K562 (cell line): ENCODE measurements around the gene PHKA1. TPM values are rescaled to one million over a fixed set of nuclear protein-coding genes. Genes with fewer than 3 reads are reported as not detected.

Source experiments
- ATAC-seq: fragments of 200-7000 bp; cut with Tn5 transposase; 3 replicates; pipeline ENCODE4 v1.9.1; 2020; ENCODE audit warnings: moderate library complexity
- BruUV-seq: library from RNA; stranded (reverse); fragments of 400-500 nt; replicated peaks from 2 replicates; lab custom pipeline; 2021; lab: Mats Ljungman, UMichigan
- CTCF ChIA-PET: fragments of 300-600 bp; formaldehyde crosslinking; extraction: SDS; loops from one replicate; lab custom pipeline; 2021; ENCODE audit warnings: low intra/inter-chr PET ratio; lab: Yijun Ruan, JAX
- POLR2A ChIA-PET: fragments of 300-600, 350-650 bp; sonication (Branson Sonifier 250); formaldehyde crosslinking; extraction: SDS; loops from one replicate; lab custom pipeline; 2021; ENCODE audit warnings: antibody characterized with exemption, inconsistent platforms; lab: Yijun Ruan, JAX
- DNase-seq, 4 experiments: peaks; one replicate each; pipeline versions ENCODE4 v3.0.0 to v3.0.0-alpha.2; 2011 to 2018; ENCODE audit warnings: low spot score in 3 of 4, mixed read lengths in 3 of 4; ENCODE audit errors: extremely low read depth in 1 of 4
- FAIRE-seq: peaks from 2 replicates; lab custom pipeline; 2011; peaks lifted over from hg19 to GRCh38; lab: Jason Lieb, UNC
- H2AFZ ChIP-seq: 2 replicates; pipeline ENCODE4 v1.6.0; 2011; ENCODE audit warnings: low read depth, low read length, control low read depth, inconsistent platforms
- H3K27ac ChIP-seq: fragments of 200-600 bp; 3 replicates; pipeline ENCODE4 v1.8.0; 2011; ENCODE audit warnings: low read depth, mild to moderate bottlenecking, control low read depth, inconsistent platforms, low read length, moderate library complexity, mixed read lengths; ENCODE audit errors: extremely low read depth
- H3K27me3 ChIP-seq, 2 experiments: fragments of 300-600 bp in 1 of 2; 2 replicates in 1 of 2; 3 replicates in 1 of 2; pipeline versions ENCODE4 v1.6.0 to v1.8.0; 2011; ENCODE audit warnings: inconsistent platforms in 2 of 2, low read length in 2 of 2, mild to moderate bottlenecking in 1 of 2, mixed read lengths in 1 of 2, moderate library complexity in 1 of 2; ENCODE audit not compliant: control insufficient read depth in 2 of 2, insufficient read depth in 2 of 2
- H3K36me3 ChIP-seq: fragments of 300-600 bp; 3 replicates; pipeline ENCODE4 v1.8.0; 2011; ENCODE audit warnings: mild to moderate bottlenecking, low read length, inconsistent platforms; ENCODE audit not compliant: control insufficient read depth, insufficient read depth
- H3K4me1 ChIP-seq, 2 experiments: fragments of 200-600 bp in 1 of 2; replicated peaks in 1 of 2; 2 replicates in 1 of 2; 3 replicates in 1 of 2; pipeline versions ENCODE4 v1.5.1 to v1.8.0; 2011; ENCODE audit warnings: inconsistent platforms in 2 of 2, low read length in 2 of 2, mild to moderate bottlenecking in 1 of 2, mixed read lengths in 1 of 2, moderate library complexity in 1 of 2; ENCODE audit not compliant: control insufficient read depth in 2 of 2, insufficient read depth in 2 of 2
- H3K4me2 ChIP-seq: 2 replicates; pipeline ENCODE4 v1.6.1; 2011; ENCODE audit warnings: low read length, control low read depth, inconsistent platforms, mixed read lengths; ENCODE audit not compliant: insufficient read depth
- H3K4me3 ChIP-seq: fragments of 200-600 bp; sonication (generic), shearing (Covaris generic); 2 replicates; pipeline ENCODE4 v1.5.1; 2016; ENCODE audit warnings: control low read depth, inconsistent platforms
- H3K79me2 ChIP-seq: fragments of 200-600 bp; 3 replicates; pipeline ENCODE4 v1.8.0; 2011; ENCODE audit warnings: low read length, inconsistent platforms; ENCODE audit not compliant: control insufficient read depth, insufficient read depth
- H3K9ac ChIP-seq, 2 experiments: 2 replicates each; pipeline versions ENCODE4 v1.6.0 to v1.6.1; 2011; ENCODE audit warnings: low read depth in 2 of 2, low read length in 2 of 2, control low read depth in 1 of 2, inconsistent platforms in 1 of 2, mild to moderate bottlenecking in 1 of 2, mixed read lengths in 1 of 2; ENCODE audit not compliant: insufficient read depth in 1 of 2
- H3K9me1 ChIP-seq: one replicate; pipeline ENCODE4 v1.6.0; 2011; ENCODE audit warnings: inconsistent platforms, mild to moderate bottlenecking, low read length, moderate library complexity; ENCODE audit not compliant: control insufficient read depth, insufficient read depth
- H3K9me3 ChIP-seq: replicated peaks from 2 replicates; pipeline ENCODE4 v1.5.1; 2011; ENCODE audit warnings: low read depth, low read length, inconsistent platforms; ENCODE audit not compliant: control insufficient read depth, insufficient read depth
- H4K20me1 ChIP-seq: replicated peaks from 2 replicates; pipeline ENCODE4 v1.6.1; 2011; ENCODE audit warnings: low read length, inconsistent platforms, mixed read lengths; ENCODE audit not compliant: control insufficient read depth, insufficient read depth
- DNMT1 ChIP-seq: fragments of 450-650 bp; IDR thresholded peaks from 2 replicates; pipeline ENCODE4 v1.6.1; 2016; ENCODE audit warnings: antibody characterized with exemption, mild to moderate bottlenecking
- GTF3C2 ChIP-seq: IDR thresholded peaks from 3 replicates; pipeline ENCODE4 v1.6.1; 2011; ENCODE audit warnings: borderline replicate concordance, mild to moderate bottlenecking, moderate library complexity; ENCODE audit not compliant: insufficient read length; ENCODE audit errors: extremely low read depth
- ILK ChIP-seq: fragments of 450-650 bp; IDR thresholded peaks from 2 replicates; pipeline ENCODE4 v1.6.1; 2016; ENCODE audit warnings: missing genetic modification characterization, low read depth, mild to moderate bottlenecking, missing compliant biosample characterization, moderate library complexity, borderline replicate concordance
- LEF1 ChIP-seq: fragments of 450-650 bp; IDR thresholded peaks from 2 replicates; pipeline ENCODE4 v1.6.1; 2016; ENCODE audit warnings: mild to moderate bottlenecking
- NEUROD1 ChIP-seq: fragments of 150-350 bp; IDR thresholded peaks from 2 replicates; pipeline ENCODE4 v1.6.1; 2014; ENCODE audit warnings: borderline replicate concordance, low read length, low read depth; ENCODE audit not compliant: partially characterized antibody
- ZBTB5 ChIP-seq: fragments of 450-650 bp; IDR thresholded peaks from 2 replicates; pipeline ENCODE4 v1.6.1; 2017; ENCODE audit warnings: antibody characterized with exemption
- ZBTB7A ChIP-seq: IDR thresholded peaks from 2 replicates; pipeline ENCODE4 v1.6.1; 2011; ENCODE audit warnings: low read depth, mild to moderate bottlenecking, low read length, moderate library complexity, borderline replicate concordance; ENCODE audit not compliant: control insufficient read depth
- WGBS: fragments of 100-300 bp; shearing (Covaris generic); methylation state at CpG from one replicate; pipeline ENCODE4 v1.1.6; 2016; ENCODE audit warnings: low coverage, mixed read lengths; ENCODE audit not compliant: insufficient coverage; ENCODE audit errors: missing lambda C conversion rate; 5-methylcytosine and 5-hydroxymethylcytosine counted together
- in situ Hi-C: fragments of 300-500 bp; cut with MboI; formaldehyde crosslinking; loops from 4 replicates; pipeline ENCODE4 v1.15.0; 2018; ENCODE audit warnings: inconsistent platforms, mixed read lengths
- intact Hi-C: fragments of 100-400 bp; cut with micrococcal nuclease; formaldehyde crosslinking; loops from 2 replicates; pipeline ENCODE4 v1.14.2; 2022
- polyA plus RNA-seq, 8 experiments: library from polyadenylated mRNA; depleted of rRNA in 4 of 8; stranded (reverse) in 5 of 8; unstranded in 3 of 8; fragments of >200 nt; fragmentation: Nextera tagmentation in 2 of 8; fragmentation: Illumina TruSeq in 1 of 8; extraction: Ambion mirVana in 2 of 8; extraction: Trizol in 1 of 8; gene quantifications; 2 replicates each; pipeline versions ENCODE4 v1.2.1 to v1.2.3, GENCODE V29; 2011 to 2014; ENCODE audit warnings: inconsistent platforms in 1 of 8, missing spikeins in 1 of 8
- total RNA-seq, 7 experiments: library from RNA; depleted of rRNA in 6 of 7; stranded (reverse); fragments of >200 nt in 6 of 7; fragmentation: Illumina TruSeq in 2 of 7; extraction: Trizol in 2 of 7; gene quantifications; 2 replicates each; pipeline versions ENCODE4 v1.2.1 to v1.2.3, GENCODE V29; 2011 to 2021; ENCODE audit warnings: low replicate concordance in 1 of 7
- TF ChIP-seq, protein P1 (sequence below), 2 experiments: fragments of 450-650 bp; IDR thresholded peaks; 2 replicates each; pipeline ENCODE4 v1.6.1; 2016; ENCODE audit warnings: mild to moderate bottlenecking in 2 of 2, borderline replicate concordance in 1 of 2, low read depth in 1 of 2, moderate library complexity in 1 of 2

Gene PHKA1
- total and polyA plus RNA-seq, 9 of the 15 experiments (the other 6 are each of a cell fraction or from before 2014, with no cell fraction given) = 2.4 to 9.6 (median 5.8) TPM

- Histone ChIP-seq H3K36me3 (no peaks in the 10 kb centered on the region), H3K9me1 (no peaks in the 10 kb centered on the region), H2AFZ (no peak overlapping the region), H3K4me3 (no peak overlapping the region), H3K27me3 (0 out of 5 replicates have a peak, but pooled peaks cover 0 to 2% of the 10 kb centered on the region in 2 experiments), H3K4me1 (no peaks in the 10 kb centered on the region), H4K20me1 (no peaks in the 10 kb centered on the region), H3K27ac (no peak overlapping the region), H3K4me2 (no peak overlapping the region), H3K9me3 (no peaks in the 10 kb centered on the region), H3K9ac (no peak overlapping the region), H3K79me2 (no peaks in the 10 kb centered on the region)
- ChIA-PET CTCF (no interaction called here), POLR2A (no interaction called here)
- FAIRE-seq (no peak), DNase-seq (no peak), ATAC-seq (no peak)
- no TSS peak for BruUV-seq
- WGBS = 18% methylated on average over 7 of the region's 7 CpGs
- in situ Hi-C loops (loop anchor here (25.0 kb wide), 1 partner anchor 234 kb away; no protein-coding TSS in a partner anchor), intact Hi-C loops (no loop called here)
- no peak for TF ChIP-seq ZBTB5
- TF ChIP-seq ILK (tag) = no peak
- TF ChIP-seq ZBTB7A = no peak
- TF ChIP-seq LEF1 = no peak
- TF ChIP-seq GTF3C2 = no peak
- TF ChIP-seq, protein P1, sequence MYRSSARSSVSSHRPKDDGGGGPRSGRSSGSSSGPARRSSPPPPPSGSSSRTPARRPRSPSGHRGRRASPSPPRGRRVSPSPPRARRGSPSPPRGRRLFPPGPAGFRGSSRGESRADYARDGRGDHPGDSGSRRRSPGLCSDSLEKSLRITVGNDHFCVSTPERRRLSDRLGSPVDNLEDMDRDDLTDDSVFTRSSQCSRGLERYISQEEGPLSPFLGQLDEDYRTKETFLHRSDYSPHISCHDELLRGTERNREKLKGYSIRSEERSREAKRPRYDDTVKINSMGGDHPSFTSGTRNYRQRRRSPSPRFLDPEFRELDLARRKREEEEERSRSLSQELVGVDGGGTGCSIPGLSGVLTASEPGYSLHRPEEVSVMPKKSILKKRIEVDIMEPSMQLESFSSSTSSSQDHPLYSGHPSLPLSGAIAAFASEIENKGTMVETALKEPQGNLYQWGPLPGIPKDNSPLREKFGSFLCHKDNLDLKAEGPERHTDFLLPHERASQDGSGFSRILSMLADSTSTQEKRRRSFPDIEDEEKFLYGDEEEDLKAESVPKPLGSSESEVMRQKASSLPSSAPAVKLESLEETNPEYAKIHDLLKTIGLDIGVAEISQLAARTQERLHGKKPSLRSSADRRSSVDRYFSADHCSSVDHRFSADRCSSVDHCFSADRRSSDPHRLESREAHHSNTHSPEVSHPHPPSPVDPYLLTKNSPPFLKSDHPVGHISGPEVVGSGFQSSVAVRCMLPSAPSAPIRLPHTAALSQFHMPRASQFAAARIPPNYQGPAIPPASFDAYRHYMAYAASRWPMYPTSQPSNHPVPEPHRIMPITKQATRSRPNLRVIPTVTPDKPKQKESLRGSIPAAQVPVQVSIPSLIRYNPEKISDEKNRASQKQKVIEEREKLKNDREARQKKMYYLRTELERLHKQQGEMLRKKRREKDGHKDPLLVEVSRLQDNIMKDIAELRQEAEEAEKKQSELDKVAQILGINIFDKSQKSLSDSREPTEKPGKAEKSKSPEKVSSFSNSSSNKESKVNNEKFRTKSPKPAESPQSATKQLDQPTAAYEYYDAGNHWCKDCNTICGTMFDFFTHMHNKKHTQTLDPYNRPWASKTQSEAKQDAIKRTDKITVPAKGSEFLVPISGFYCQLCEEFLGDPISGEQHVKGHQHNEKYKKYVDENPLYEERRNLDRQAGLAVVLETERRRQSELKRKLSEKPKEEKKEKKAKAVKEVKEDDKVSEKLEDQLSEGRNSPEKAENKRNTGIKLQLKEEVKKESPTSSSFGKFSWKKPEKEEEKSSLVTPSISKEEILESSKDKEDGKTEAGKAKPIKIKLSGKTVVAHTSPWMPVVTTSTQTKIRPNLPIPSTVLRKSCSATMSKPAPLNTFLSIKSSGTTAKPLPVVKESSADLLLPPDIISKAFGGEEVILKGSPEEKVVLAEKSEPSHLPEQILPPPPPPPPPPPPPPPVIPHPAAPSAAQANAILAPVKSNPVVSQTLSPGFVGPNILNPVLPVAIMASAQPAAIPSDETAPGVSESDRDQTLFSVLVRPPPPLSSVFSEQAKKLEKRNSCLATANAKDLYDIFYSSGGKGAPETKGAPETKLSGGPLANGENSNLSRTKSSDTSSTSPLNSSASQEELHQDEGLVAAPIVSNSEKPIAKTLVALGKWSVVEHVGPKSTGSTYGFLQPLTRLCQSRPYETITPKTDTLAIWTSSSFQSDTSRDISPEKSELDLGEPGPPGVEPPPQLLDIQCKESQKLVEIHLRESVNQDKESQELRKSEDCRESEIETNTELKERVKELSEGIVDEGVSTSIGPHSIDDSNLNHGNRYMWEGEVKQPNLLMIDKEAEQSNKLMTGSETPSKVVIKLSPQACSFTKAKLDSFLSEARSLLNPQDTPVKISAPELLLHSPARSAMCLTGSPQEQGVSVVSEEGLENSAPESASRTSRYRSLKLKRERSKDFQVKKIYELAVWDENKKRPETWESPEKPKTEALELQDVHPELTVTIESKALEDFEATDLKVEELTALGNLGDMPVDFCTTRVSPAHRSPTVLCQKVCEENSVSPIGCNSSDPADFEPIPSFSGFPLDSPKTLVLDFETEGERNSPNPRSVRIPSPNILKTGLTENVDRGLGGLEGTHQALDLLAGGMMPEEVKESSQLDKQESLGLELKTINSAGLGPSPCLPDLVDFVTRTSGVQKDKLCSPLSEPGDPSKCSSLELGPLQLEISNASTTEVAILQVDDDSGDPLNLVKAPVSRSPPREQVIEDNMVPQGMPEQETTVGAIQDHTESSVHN (IDR thresholded peaks at IDR 0.05; ENCODE audit: borderline replicate concordance in 1 of 2, low read depth in 1 of 2) = no peak
- no peak for TF ChIP-seq NEUROD1
- TF ChIP-seq DNMT1 = no peak
These were observed 13.7 kb upstream of the PHKA1 start for GRCh38 chrX:72727846-72728245.
